Epithelial cell of proximal tubule (primary cell): ENCODE results near the gene DENND1A. TPM values are rescaled to one million over a fixed set of nuclear protein-coding genes. Genes with fewer than 3 reads are reported as not detected.

Source experiments
- DNase-seq: peaks from one replicate; pipeline ENCODE4 v3.0.0-alpha.2; 2011; ENCODE audit warnings: low read depth
- H3K4me3 ChIP-seq: 2 replicates; pipeline ENCODE4 v1.5.1; 2011; ENCODE audit warnings: low read depth, mild to moderate bottlenecking, low read length
- CTCF ChIP-seq: conservative IDR thresholded peaks from 2 replicates; pipeline ENCODE4 v1.5.1; 2012; ENCODE audit warnings: low read depth, mild to moderate bottlenecking, low read length
- total RNA-seq: library from RNA; depleted of rRNA; stranded (reverse); fragments of >200 nt; gene quantifications from 2 replicates; pipeline ENCODE4 v1.2.3, GENCODE V29; 2015

DENND1A gene
- total RNA-seq, 1 donor from 2014 or later = 26.6 TPM

GRCh38 chr9:123678878-123679329, 251.0 kb downstream of the DENND1A start:
- no peak for DNase-seq
- no peak overlapping the region for H3K4me3 ChIP-seq
- no peak for TF ChIP-seq CTCF

- no peak for DNase-seq
- no peak overlapping the region for H3K4me3 ChIP-seq
- no peak for TF ChIP-seq CTCF
Observed at GRCh38 chr9:123678038-123678877, 251.7 kb downstream of the DENND1A start.

GRCh38 chr9:123676869-123677268, 253.1 kb downstream of the DENND1A start:
- no peak overlapping the region for H3K4me3 ChIP-seq
- TF ChIP-seq CTCF = no peak
- no peak for DNase-seq

GRCh38 chr9:123669346-123669745, 260.6 kb downstream of the DENND1A start:
- peak; percentile 30 for DNase-seq
- no peak for TF ChIP-seq CTCF

GRCh38 chr9:123663529-123663928, 266.4 kb downstream of the DENND1A start:
- no peak for DNase-seq
- H3K4me3 ChIP-seq = no peak overlapping the region
- TF ChIP-seq CTCF = no peak

More at GRCh38 chr9:123669346-123669745, 260.6 kb downstream of the DENND1A start:
- no peak overlapping the region for H3K4me3 ChIP-seq

- no peak for DNase-seq
- no peak overlapping the region for H3K4me3 ChIP-seq
- no peak for TF ChIP-seq CTCF
Observed at GRCh38 chr9:123662057-123662776, 267.7 kb downstream of the DENND1A start.
